Bronchial epithelial cell (primary cell): ENCODE results near the gene CSMD2. TPM values are rescaled to one million over a fixed set of nuclear protein-coding genes. Genes with fewer than 3 reads are reported as not detected.

ENCODE experiments used
- DNase-seq: peaks from one replicate; pipeline ENCODE4 v3.0.0-alpha.2; 2010; ENCODE audit warnings: low read depth
- FAIRE-seq: peaks from 2 replicates; lab custom pipeline; 2011; peaks lifted over from hg19 to GRCh38; lab: Jason Lieb, UNC
- H3K27me3 ChIP-seq: 2 replicates; pipeline ENCODE4 v1.5.1; 2011; ENCODE audit warnings: low read length; ENCODE audit not compliant: control insufficient read depth, insufficient read depth
- H3K36me3 ChIP-seq: 2 replicates; pipeline ENCODE4 v1.5.1; 2011; ENCODE audit warnings: low read length; ENCODE audit not compliant: control insufficient read depth, insufficient read depth
- H3K4me3 ChIP-seq: 2 replicates; pipeline ENCODE4 v1.5.1; 2011; ENCODE audit warnings: mild to moderate bottlenecking, low read depth, low read length, control low read depth
- CTCF ChIP-seq: IDR thresholded peaks from 2 replicates; pipeline ENCODE4 v1.5.1; 2011; ENCODE audit warnings: mild to moderate bottlenecking, moderate library complexity, low read length, control low read depth, inconsistent platforms; ENCODE audit not compliant: insufficient read depth, severe bottlenecking
- total RNA-seq: library from RNA; depleted of rRNA; stranded (reverse); fragments of >200 nt; gene quantifications from 2 replicates; pipeline ENCODE4 v1.2.1, GENCODE V29; 2014

CSMD2 gene
- total RNA-seq, 1 donor from 2014 or later: not detected

GRCh38 chr1:33735624-33736023, 429.4 kb downstream of the CSMD2 start:
- DNase-seq (peak; percentile 5), FAIRE-seq (no peak)
- H3K27me3 ChIP-seq: no peaks in the 10 kb centered on the region
- H3K36me3 ChIP-seq: no peaks in the 10 kb centered on the region
- no peak for TF ChIP-seq CTCF
- H3K4me3 ChIP-seq: no peak overlapping the region

GRCh38 chr1:33727310-33727709, 437.7 kb downstream of the CSMD2 start:
- Histone ChIP-seq H3K27me3 (no peaks in the 10 kb centered on the region), H3K36me3 (no peaks in the 10 kb centered on the region), H3K4me3 (no peak overlapping the region)
- DNase-seq (no peak), FAIRE-seq (peak; percentile 68)
- no peak for TF ChIP-seq CTCF

DNA sequence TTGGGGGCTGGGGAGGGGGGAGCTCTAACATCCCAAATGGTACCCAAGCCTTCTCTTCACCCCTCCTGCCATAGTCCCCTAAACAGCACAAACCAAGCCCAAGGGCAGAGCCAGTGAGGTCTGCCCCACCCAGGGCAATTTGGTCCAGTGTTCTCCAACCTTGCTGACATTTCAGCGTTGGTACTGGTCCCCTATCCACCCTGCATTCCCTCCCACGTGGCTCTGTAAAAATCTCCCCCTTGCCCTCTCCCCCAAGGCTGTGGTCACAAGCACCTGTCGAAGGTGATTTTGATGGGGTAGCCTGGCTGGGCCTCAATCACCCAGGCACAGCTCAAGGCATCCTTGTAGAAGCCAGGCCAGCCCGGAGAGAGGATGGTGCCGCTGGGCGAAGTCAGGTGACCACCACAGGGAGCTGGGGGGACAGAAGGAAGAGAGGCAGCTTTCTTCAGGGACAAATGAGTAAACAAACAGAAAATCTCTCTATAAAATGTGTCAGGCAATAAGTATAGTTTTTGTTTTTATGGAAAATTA, 438.7 kb downstream of the CSMD2 start:
- FAIRE-seq (no peak), DNase-seq (no peak)
- Histone ChIP-seq H3K27me3 (no peaks in the 10 kb centered on the region), H3K36me3 (no peaks in the 10 kb centered on the region), H3K4me3 (no peak overlapping the region)
- TF ChIP-seq CTCF: no peak

- no peak for DNase-seq
Measured at GRCh38 chr1:33725556-33726160, 439.4 kb downstream of the CSMD2 start.

DNA sequence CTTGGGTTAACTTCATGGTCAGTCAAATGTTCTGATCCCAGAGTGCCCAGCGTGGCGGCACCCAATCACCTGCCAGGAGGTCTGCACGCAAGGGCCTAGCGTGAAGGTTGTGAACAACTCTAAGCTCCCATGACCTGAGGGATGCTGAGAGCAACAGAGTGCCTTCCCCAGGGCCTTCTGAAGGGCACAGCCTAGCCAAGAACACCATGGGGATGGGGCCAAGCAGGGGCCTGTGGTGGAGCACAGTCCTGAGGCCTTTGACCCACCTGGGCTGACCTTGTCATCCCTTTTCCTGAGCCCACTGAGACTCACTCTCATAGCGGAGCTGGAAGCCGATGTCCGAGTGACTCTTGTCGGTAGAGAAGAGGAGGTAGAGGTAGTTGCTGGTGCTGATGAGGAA, 440.0 kb downstream of the CSMD2 start:
- no peak for FAIRE-seq

More at GRCh38 chr1:33725556-33726160, 439.4 kb downstream of the CSMD2 start:
- Histone ChIP-seq H3K27me3 (no peaks in the 10 kb centered on the region), H3K36me3 (no peaks in the 10 kb centered on the region), H3K4me3 (no peak overlapping the region)
- no peak for FAIRE-seq
- no peak for TF ChIP-seq CTCF

More for the DNA sequence above, 440.0 kb downstream of the CSMD2 start:
- no peak overlapping the region for H3K4me3 ChIP-seq
- H3K36me3 ChIP-seq: no peaks in the 10 kb centered on the region
- no peaks in the 10 kb centered on the region for H3K27me3 ChIP-seq
- DNase-seq: no peak
- no peak for TF ChIP-seq CTCF
